Stimulated activated CD8-positive, alpha-beta memory T cell treated with anti-CD3 and anti-CD28 coated beads, Interleukin-7, amount 100 ng/mL, for 48 hours (primary cell): ENCODE results near the gene NR2E3.

Source experiments
- DNase-seq, 2 donors: peaks; one replicate each; pipeline ENCODE4 v3.0.0-alpha.2; 2020; ENCODE audit warnings: low read depth in 1 of 2; ENCODE audit errors: extremely low read depth in 1 of 2

NR2E3 gene

DNA sequence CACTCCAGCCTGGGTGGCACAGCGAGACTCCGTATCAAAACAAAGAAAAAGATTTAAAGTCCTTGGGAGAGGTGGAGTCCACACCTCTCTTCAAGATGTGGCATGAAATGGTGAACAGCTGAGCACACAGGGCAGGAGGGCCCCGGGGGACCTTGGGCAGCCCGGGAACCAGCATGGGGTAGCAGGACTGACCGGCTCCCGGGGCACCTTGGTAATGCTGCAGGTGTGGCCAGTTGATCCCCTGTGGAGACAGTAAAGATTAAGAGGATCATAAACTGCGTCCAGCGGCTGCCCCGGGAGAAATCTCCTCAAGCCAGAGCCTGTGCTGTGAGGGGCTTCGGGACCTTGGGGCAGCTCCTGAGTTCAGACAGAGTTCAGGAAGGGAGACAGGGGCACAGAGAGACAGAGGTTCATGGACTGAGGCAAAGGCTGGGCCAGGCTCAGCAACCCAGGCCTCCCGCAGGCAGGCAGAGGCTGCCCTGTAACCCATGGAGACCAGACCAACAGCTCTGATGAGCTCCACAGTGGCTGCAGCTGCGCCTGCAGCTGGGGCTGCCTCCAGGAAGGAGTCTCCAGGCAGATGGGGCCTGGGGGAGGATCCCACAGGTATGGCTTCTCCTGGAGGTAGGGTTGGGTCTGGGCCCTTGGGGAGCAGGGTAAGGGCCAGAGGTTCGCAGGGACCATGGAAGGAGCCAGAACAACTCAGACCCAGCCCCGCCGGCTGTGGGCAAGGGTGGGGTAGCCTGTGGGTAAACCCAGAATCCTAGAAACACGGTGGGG lies at the start of gene NR2E3:
Gene NR2E3, plus strand, starts transcription at position 299 of the 780 bp plus-strand sequence. Its CDS starts 190 bp downstream, at position 489.
- DNase-seq = no peak

- DNase-seq = no peak
Measured at GRCh38 chr15:71760852-71761251, 49.5 kb upstream of the NR2E3 start.

GRCh38 chr15:71761649-71762048 lies 48.7 kb upstream of the NR2E3 start:
- DNase-seq = no peak

GRCh38 chr15:71768184-71768583 lies 42.2 kb upstream of the NR2E3 start:
- no peak for DNase-seq

DNA sequence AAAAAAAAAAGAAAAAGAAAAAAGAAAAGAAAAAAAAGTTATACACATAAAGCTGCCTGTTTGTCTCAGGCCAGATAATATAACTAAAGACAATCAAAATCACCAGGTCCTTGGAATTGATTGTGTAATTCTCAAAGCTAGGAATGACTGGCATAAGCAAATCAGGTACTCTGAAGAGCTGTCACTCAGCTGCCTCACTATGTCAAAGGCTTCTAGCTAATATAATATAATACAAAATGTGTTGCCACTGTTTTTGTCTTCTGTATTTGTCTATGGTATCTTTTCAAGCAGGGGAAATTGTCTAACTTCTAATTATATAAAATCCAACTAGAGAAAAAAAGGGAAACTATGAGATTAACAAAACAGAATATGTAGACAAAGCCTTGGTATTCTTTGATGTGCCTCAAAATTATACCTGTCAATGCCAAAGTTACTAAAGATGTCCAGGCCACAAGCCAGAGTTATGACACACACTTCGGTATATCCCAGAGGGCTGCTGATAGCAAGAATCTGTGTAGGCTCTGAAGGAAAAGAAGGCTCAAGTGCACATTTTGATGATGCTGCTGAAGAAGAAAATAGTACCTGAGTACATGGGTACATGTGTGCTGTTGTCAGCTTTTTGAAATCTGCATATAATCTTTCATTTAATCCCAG lies 37.0 kb upstream of the NR2E3 start:
- no peak for DNase-seq

GRCh38 chr15:71775856-71776255 lies 34.5 kb upstream of the NR2E3 start:
- DNase-seq = no peak

DNA sequence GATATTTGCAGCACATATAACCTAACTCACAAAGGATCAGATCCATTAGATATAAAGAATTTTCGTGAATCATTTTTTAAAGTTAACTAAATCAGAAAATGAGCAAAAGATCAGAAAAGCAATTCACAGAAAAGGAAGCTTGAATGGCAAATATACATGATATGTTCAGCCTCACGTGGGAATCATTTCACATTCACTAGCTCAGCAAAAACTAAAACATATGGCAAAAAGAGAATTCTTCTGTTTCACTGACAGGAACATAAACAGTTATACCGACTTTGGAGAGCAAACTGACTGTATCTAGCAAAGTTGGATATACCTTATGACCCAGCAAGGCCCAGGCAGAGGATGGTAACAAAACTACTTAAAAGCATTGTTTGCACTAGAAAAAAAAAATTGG lies 34.0 kb upstream of the NR2E3 start:
- DNase-seq = no peak

GRCh38 chr15:71777216-71777943 lies 33.0 kb upstream of the NR2E3 start:
- DNase-seq = no peak

- DNase-seq = no peak
Measured at GRCh38 chr15:71779073-71779797, 31.1 kb upstream of the NR2E3 start.

GRCh38 chr15:71780115-71780976 lies 30.0 kb upstream of the NR2E3 start:
- no peak for DNase-seq

DNA sequence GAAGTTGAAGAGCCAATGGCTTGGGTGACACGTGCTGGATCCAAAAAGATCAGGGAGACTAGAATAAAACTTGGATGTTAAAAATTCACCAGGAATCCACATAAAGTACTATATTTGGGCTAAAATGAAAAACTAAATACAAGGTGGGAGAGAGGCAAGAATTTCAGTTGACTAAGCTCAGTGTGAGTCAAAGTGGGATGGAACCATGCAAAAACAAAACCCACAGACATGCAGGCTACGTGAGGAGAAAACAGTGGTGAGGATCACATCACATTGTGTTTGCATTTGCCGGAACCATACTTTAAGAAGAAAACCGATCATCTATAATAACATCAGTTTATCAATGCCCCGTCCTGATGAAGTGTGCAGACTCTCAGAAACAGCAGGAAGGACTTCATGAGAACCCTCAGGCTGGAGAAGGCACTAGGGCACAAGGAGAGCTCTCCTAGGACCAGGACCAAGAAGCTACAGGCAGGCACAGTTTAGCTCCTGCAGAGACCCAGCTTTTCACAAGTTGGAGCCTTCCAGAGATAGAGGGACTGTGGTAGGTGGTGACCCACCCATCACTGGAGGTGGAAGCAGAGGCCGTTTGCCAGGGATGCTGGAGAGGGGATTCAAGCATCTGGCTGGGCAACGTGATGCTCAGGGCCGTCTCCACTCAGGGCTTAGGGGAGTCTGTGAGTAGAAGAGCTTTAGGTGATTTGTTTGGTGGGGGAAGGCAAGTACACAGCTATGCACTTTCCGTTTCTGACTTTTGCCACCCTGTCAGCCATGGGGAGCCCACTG lies 29.0 kb upstream of the NR2E3 start:
- DNase-seq = no peak

DNA sequence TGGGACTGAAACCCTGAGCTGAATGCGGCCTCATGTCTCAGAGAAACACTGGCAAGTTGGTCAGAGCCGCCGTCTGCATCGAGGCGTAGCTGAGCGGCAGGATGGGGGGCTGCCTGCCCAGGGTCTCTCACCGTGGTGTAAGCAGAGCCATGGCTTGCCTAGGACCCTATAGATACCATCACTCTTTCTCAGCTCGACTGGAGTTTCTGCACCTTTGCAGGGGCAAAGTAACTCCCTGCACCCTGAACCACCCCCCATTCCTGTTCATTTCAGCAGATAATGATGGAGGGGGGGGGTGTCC lies 28.4 kb upstream of the NR2E3 start:
- DNase-seq = no peak

DNA sequence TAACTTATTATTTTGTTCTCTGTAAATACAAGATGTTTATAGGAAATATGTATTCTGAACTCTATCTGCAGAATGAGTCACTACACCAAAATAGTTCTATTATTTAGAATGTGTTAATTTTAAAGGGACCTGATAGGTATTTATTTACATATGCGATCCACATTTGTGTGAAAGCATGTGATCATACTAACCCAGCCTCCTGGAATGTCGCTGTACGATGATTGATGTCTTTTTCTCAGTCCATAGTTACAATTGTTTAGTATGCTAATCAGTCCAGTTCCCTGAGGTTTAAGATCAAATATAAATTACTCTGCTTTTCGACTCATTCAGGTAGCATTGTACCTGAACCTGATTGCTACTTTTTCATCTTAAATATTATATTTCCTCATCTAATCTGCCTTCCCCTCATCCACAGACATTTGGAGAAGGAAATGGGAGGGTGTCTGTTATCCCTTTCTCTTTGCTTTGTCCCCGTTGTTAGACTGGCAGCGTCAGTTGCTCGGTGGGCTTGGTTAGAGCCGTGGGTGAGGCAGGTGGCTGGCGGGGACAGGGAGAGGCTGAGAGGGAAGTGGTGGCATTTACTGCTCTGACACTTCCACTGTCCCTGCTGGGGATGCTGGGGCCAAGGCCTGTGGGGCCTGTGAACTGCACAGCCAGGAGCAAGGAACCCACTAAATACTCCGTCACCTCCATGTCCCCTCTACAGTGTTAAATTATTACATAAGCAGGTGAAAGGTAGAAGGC lies 27.8 kb upstream of the NR2E3 start:
- no peak for DNase-seq

DNA sequence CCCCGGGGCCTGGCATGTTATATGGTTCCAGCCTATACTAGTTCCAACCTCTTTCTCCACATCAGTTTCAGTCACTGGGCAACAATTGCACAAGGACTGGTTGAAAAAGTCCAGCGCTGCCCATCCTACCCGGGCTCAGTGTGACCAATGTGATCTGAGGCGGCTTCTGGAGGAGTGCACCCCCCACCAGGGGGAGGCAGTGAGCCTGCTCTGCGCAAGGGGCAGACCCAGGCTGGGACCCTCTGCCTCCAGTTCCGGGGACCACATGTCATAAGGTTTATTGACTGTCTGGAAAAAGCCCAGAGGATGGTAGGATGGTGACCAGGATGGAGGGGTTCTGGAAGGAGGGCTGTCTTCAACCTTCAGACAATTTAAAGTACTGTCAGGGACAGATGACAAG lies 25.6 kb upstream of the NR2E3 start:
- DNase-seq = no peak

DNA sequence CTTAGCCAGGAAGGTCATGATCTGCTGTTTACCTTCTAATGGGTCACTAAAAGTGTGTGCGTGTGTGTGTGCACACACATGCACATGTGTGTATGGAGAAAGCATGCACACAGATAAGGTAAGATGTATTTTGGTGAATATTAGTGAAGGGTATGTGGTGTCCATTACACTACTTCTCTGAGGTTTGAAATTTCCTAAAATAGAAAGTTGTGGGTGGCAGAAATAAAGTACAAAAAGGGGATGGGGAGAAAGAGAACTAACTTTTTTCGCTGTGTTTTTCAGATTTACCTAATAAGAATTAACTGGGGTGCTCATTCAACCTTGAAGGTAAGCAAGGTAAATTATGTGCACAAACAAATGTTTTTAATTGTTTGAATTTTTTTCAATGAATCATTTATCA lies 24.4 kb upstream of the NR2E3 start:
- DNase-seq = no peak

GRCh38 chr15:71786673-71787072 lies 23.7 kb upstream of the NR2E3 start:
- no peak for DNase-seq

DNA sequence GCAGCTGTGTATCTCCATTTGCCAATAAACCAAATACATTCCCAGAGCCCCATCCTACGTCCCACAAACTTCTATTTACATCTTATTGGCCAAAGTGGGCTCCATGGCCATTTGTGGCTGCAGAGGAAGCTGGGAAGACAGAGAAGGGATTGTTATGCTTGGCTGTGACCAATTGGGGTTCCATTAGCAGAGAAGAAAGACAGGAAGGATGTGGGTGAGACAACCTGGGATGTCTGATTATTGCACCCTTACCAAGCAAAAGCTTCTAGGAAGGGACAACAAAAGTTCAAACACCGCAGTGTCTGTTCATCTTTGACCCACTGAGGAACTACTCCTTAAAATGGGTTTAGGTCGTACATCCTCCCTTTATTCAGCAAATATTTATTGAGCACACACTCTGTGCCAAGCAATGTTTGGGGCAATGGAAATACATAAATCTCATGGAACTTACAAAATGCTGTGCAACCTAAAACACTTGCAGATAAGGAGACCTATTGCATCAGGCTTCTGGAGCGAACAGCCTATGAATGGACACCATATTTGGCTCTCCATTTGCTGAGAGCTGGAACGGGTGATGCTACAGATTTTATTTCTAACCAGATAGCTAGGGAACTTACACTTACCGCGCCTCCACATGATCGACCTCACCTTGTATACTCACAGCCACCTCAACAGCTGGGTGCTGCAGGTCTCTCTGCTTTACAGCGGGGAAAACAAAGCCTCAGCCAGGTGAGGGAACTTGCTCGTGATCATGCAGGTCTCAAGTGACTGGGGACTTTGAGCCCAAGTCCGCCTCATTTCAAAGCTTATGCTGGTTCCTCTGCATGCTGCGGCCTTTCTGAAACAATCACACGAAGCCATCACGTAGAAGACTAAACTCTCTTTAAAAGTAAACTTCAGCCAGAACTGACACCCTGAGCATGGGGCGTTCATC lies 21.4 kb upstream of the NR2E3 start:
- no peak for DNase-seq

DNA sequence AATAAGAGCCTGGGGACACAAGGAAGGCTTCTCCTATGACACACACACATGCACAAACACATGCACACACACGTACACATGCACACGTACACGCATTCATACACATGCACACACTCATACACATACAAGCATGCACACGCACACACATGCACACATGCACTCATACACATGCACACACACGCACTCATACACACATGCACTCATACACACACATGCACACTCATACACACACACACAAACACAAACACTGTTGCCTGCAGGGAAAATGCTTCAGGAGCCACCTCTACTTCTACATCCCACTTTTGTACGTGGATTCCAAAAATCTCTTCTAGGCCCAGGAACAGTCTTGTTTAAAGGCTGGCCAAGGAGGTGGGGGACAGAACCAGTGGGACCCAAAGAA lies 20.7 kb upstream of the NR2E3 start:
- DNase-seq = no peak
